Measurements from ENCODE around the gene CKMT1B.
"Not testable (repeated sequence)": the region's sequence is repeated elsewhere in the genome, so short reads cannot be mapped to it uniquely, and the experiment has no call there.

- TF ChIP-seq CTCF (IDR thresholded peaks at IDR 0.05; ENCODE audit: low read length); EZH2 (IDR thresholded peaks at IDR 0.05; ENCODE audit: borderline replicate concordance, low read length): not testable (repeated sequence)
Measured at GRCh38 chr15:43622068-43622799, 28.4 kb downstream of the CKMT1B start.

All from OCI-LY1 (cell line).